GM23338 (cell line): Measurements from ENCODE around the gene PCP4L1. TPM values are rescaled to one million over a fixed set of nuclear protein-coding genes. Genes with fewer than 3 reads are reported as not detected.

Experiments
- ATAC-seq: fragments of 200-7000 bp; cut with Tn5 transposase; 3 replicates; pipeline ENCODE4 v1.9.1; 2020
- DNase-seq: peaks from one replicate; pipeline ENCODE4 v3.0.0-alpha.2; 2015; ENCODE audit warnings: low spot score
- H2AFZ ChIP-seq: fragments of 200-600 bp; sonication (generic); 2 replicates; pipeline ENCODE4 v1.8.0; 2016; ENCODE audit warnings: antibody characterized with exemption, mild to moderate bottlenecking, moderate library complexity
- H3F3A ChIP-seq: fragments of 200-600 bp; sonication (generic); replicated peaks from 2 replicates; pipeline ENCODE4 v1.8.0; 2017; ENCODE audit warnings: antibody characterized with exemption, mixed run types, low read depth
- H3K27ac ChIP-seq: fragments of 200-600 bp; sonication (generic); 2 replicates; pipeline ENCODE4 v1.6.1; 2016; ENCODE audit warnings: low read depth
- H3K27me3 ChIP-seq: fragments of 200-600 bp; sonication (generic); 2 replicates; pipeline ENCODE4 v1.8.0; 2016; ENCODE audit warnings: mild to moderate bottlenecking, mixed run types, moderate library complexity; ENCODE audit not compliant: insufficient read depth
- H3K36me3 ChIP-seq: fragments of 200-600 bp; sonication (generic); 2 replicates; pipeline ENCODE4 v1.8.0; 2016; ENCODE audit warnings: mild to moderate bottlenecking; ENCODE audit not compliant: insufficient read depth
- H3K4me1 ChIP-seq: fragments of 200-600 bp; sonication (generic); 2 replicates; pipeline ENCODE4 v1.8.0; 2016; ENCODE audit warnings: mild to moderate bottlenecking, moderate library complexity; ENCODE audit not compliant: insufficient read depth
- H3K4me2 ChIP-seq: fragments of 200-600 bp; sonication (generic); 2 replicates; pipeline ENCODE4 v1.7.1; 2017; ENCODE audit warnings: mixed run types
- H3K4me3 ChIP-seq: fragments of 200-600 bp; sonication (generic); 2 replicates; pipeline ENCODE4 v1.6.1; 2016; ENCODE audit warnings: mixed run types
- H3K79me2 ChIP-seq: fragments of 200-600 bp; sonication (generic); replicated peaks from 2 replicates; pipeline ENCODE4 v1.8.0; 2017; ENCODE audit warnings: mild to moderate bottlenecking; ENCODE audit not compliant: insufficient read depth
- H3K9me2 ChIP-seq: fragments of 200-600 bp; sonication (generic); 2 replicates; pipeline ENCODE4 v1.8.0; 2017; ENCODE audit not compliant: insufficient read depth
- H4K20me1 ChIP-seq: fragments of 200-600 bp; sonication (generic); replicated peaks from 2 replicates; pipeline ENCODE4 v1.8.0; 2017; ENCODE audit warnings: mild to moderate bottlenecking; ENCODE audit not compliant: insufficient read depth
- H3K27ac Mint-ChIP-seq: 2 replicates; pipeline ENCODE4 v1.8.0; 2020; ENCODE audit warnings: inconsistent platforms, mild to moderate bottlenecking, moderate library complexity, mixed read lengths
- H3K27me3 Mint-ChIP-seq: 3 replicates; pipeline ENCODE4 v1.8.0; 2022; ENCODE audit warnings: low read depth, mild to moderate bottlenecking, moderate library complexity, mixed read lengths, inconsistent platforms; ENCODE audit not compliant: insufficient read depth, poor library complexity
- H3K36me3 Mint-ChIP-seq: 3 replicates; pipeline ENCODE4 v1.8.0; 2021; ENCODE audit warnings: low read depth, mild to moderate bottlenecking, inconsistent platforms, moderate library complexity, mixed read lengths
- H3K4me1 Mint-ChIP-seq: 3 replicates; pipeline ENCODE4 v1.8.0; 2020; ENCODE audit warnings: mild to moderate bottlenecking, inconsistent platforms, mixed read lengths
- H3K4me3 Mint-ChIP-seq: 3 replicates; pipeline ENCODE4 v1.8.0; 2021; ENCODE audit warnings: moderate library complexity, mild to moderate bottlenecking, inconsistent platforms, mixed read lengths
- H3K9me3 Mint-ChIP-seq: 3 replicates; pipeline ENCODE4 v1.8.0; 2020; ENCODE audit warnings: moderate library complexity, mild to moderate bottlenecking, inconsistent platforms, mixed read lengths
- EZH2phosphoT487 ChIP-seq: fragments of 200-600 bp; sonication (generic); IDR thresholded peaks from one replicate; pipeline ENCODE4 v1.8.1; 2018; ENCODE audit warnings: antibody characterized with exemption; ENCODE audit not compliant: unreplicated experiment
- JUNB ChIP-seq: IDR thresholded peaks from one replicate; pipeline ENCODE4 v1.6.1; 2016; ENCODE audit warnings: antibody characterized with exemption; ENCODE audit not compliant: unreplicated experiment
- POLR2AphosphoS5 ChIP-seq: IDR thresholded peaks from 2 replicates; pipeline ENCODE4 v1.6.1; 2016; ENCODE audit warnings: antibody characterized with exemption, low read depth
- ZNF114 ChIP-seq: fragments of 250-450 bp; sonication (Bioruptor Pico); IDR thresholded peaks from 2 replicates; pipeline ENCODE4 v1.5.0; 2020; ENCODE audit warnings: mild to moderate bottlenecking, moderate library complexity
- ZNF331 ChIP-seq: fragments of 250-450 bp; sonication (Bioruptor Pico); IDR thresholded peaks from 2 replicates; pipeline ENCODE4 v1.5.0; 2020; ENCODE audit warnings: low read depth, mild to moderate bottlenecking, moderate library complexity
- polyA plus RNA-seq: library from polyadenylated mRNA; unstranded; fragments of >200 nt; fragmentation: Nextera tagmentation; extraction: Ambion mirVana; gene quantifications from 2 replicates; pipeline ENCODE4 v1.2.1, GENCODE V29; 2016
- total RNA-seq: library from RNA; depleted of rRNA; stranded (reverse); fragments of >200 nt; shearing (Covaris generic); gene quantifications from 2 replicates; pipeline ENCODE4 v1.2.3, GENCODE V29; 2014
- TF ChIP-seq, protein P1 (sequence below): IDR thresholded peaks from one replicate; pipeline ENCODE4 v1.6.1; 2018; ENCODE audit warnings: antibody characterized with exemption; ENCODE audit not compliant: unreplicated experiment
- TF ChIP-seq, protein P2 (sequence below), 2 experiments: fragments of 200-600 bp in 1 of 2; sonication (generic) in 1 of 2; conservative IDR thresholded peaks; 2 replicates each; pipeline versions ENCODE4 v1.5.1 to v1.6.1; 2016 to 2017; ENCODE audit warnings: antibody characterized with exemption in 2 of 2, low read depth in 2 of 2, mild to moderate bottlenecking in 2 of 2, moderate library complexity in 1 of 2
- TF ChIP-seq, protein P3 (sequence below): IDR thresholded peaks from 2 replicates; pipeline ENCODE4 v1.6.1; 2016; ENCODE audit warnings: antibody characterized with exemption

PCP4L1 gene
- total and polyA plus RNA-seq, 2 experiments from 2014 or later, result 1.4 to 1.7 TPM

DNA sequence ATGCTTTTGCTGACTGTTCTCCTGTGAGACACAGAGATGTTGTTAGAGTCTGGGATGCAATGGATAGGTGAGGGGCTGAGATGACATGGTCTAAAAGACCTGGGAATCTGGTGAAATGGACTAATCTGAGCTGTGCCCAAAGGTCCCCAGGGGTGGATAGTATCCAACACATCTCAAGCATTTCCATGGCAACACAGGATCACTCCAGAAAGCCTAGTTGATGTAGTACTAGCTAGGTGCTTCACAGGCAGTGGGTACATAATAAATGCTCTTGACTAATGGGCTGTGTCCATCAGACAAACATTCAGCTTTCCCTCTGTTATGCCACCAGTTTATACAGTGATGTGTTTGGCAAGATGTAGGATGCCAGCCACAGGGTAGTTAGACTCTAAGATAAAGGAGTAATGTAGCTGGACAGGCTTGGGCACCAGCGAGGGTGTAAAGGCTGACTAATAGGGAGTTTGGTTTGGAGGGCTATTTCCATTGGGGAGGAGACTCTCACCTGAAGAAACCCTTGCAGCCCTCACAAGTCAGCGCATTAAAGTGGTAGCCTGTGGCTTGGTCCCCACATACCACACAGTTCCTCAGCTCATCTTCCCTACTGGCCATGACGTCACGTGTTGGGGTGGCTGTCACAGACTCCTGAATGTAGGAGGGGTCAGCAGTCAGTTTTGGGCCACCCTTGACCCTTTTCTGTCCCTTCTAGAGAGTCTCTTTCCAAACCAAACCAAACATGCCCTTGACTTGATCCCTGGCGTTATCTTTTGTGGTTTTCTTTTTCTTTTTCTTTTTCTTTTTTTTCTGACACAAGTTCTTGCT lies 22.4 kb upstream of the PCP4L1 start:
- Mint-ChIP-seq H3K9me3 (no peaks in the 10 kb centered on the region), H3K27ac (no peak overlapping the region), H3K27me3 (peaks cover 4% of the 10 kb centered on the region), H3K36me3 (no peaks in the 10 kb centered on the region; the same call in 2 of the 3 replicates), H3K4me1 (no peaks in the 10 kb centered on the region), H3K4me3 (no peak overlapping the region)
- Histone ChIP-seq H4K20me1 (no peaks in the 10 kb centered on the region), H3K4me1 (no peaks in the 10 kb centered on the region), H3F3A (0 out of 2 replicates have a peak, but pooled peaks cover 6% of the 10 kb centered on the region), H3K27me3 (no peaks in the 10 kb centered on the region), H3K4me3 (no peak overlapping the region), H2AFZ (no peak overlapping the region), H3K4me2 (no peak overlapping the region), H3K9me2 (no peaks in the 10 kb centered on the region), H3K79me2 (no peaks in the 10 kb centered on the region), H3K27ac (no peak overlapping the region), H3K36me3 (no peaks in the 10 kb centered on the region)
- TF ChIP-seq, protein P1, sequence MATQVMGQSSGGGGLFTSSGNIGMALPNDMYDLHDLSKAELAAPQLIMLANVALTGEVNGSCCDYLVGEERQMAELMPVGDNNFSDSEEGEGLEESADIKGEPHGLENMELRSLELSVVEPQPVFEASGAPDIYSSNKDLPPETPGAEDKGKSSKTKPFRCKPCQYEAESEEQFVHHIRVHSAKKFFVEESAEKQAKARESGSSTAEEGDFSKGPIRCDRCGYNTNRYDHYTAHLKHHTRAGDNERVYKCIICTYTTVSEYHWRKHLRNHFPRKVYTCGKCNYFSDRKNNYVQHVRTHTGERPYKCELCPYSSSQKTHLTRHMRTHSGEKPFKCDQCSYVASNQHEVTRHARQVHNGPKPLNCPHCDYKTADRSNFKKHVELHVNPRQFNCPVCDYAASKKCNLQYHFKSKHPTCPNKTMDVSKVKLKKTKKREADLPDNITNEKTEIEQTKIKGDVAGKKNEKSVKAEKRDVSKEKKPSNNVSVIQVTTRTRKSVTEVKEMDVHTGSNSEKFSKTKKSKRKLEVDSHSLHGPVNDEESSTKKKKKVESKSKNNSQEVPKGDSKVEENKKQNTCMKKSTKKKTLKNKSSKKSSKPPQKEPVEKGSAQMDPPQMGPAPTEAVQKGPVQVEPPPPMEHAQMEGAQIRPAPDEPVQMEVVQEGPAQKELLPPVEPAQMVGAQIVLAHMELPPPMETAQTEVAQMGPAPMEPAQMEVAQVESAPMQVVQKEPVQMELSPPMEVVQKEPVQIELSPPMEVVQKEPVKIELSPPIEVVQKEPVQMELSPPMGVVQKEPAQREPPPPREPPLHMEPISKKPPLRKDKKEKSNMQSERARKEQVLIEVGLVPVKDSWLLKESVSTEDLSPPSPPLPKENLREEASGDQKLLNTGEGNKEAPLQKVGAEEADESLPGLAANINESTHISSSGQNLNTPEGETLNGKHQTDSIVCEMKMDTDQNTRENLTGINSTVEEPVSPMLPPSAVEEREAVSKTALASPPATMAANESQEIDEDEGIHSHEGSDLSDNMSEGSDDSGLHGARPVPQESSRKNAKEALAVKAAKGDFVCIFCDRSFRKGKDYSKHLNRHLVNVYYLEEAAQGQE, result no peak
- TF ChIP-seq, protein P2, sequence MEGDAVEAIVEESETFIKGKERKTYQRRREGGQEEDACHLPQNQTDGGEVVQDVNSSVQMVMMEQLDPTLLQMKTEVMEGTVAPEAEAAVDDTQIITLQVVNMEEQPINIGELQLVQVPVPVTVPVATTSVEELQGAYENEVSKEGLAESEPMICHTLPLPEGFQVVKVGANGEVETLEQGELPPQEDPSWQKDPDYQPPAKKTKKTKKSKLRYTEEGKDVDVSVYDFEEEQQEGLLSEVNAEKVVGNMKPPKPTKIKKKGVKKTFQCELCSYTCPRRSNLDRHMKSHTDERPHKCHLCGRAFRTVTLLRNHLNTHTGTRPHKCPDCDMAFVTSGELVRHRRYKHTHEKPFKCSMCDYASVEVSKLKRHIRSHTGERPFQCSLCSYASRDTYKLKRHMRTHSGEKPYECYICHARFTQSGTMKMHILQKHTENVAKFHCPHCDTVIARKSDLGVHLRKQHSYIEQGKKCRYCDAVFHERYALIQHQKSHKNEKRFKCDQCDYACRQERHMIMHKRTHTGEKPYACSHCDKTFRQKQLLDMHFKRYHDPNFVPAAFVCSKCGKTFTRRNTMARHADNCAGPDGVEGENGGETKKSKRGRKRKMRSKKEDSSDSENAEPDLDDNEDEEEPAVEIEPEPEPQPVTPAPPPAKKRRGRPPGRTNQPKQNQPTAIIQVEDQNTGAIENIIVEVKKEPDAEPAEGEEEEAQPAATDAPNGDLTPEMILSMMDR (conservative IDR thresholded peaks at IDR 0.05; ENCODE audit: low read depth in 2 of 2), result no peak
- TF ChIP-seq POLR2AphosphoS5 (no peak), JUNB (no peak), EZH2phosphoT487 (no peak)
- TF ChIP-seq, protein P3, sequence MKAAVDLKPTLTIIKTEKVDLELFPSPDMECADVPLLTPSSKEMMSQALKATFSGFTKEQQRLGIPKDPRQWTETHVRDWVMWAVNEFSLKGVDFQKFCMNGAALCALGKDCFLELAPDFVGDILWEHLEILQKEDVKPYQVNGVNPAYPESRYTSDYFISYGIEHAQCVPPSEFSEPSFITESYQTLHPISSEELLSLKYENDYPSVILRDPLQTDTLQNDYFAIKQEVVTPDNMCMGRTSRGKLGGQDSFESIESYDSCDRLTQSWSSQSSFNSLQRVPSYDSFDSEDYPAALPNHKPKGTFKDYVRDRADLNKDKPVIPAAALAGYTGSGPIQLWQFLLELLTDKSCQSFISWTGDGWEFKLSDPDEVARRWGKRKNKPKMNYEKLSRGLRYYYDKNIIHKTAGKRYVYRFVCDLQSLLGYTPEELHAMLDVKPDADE, result no peak
- DNase-seq (no peak), ATAC-seq (no peak)

DNA sequence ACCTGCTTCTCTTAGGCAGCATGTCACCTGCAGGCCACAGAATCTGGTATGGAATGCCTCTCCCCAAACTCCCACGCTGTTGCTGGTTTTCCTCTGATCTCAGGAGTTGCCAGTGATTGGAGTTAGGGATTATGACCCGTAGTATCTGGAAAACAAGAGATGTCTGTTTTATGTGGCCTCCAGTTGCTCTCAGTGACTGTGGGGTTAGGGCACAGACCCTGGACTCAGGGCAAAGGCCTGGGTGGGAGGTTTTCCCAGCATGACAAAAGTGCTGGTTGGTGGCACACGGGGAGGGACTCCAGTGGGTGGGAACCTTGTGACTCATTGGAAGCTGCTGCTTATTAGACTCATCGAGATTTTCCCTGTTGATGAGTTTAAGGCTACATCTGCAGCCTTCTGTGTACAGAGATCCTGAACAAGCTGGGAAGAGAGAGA lies 20.5 kb upstream of the PCP4L1 start, which contains the start of gene NR1I3:
TSS of gene NR1I3 (minus strand) at position 165 of the 435 bp plus-strand sequence. CDS start 1,638 bp downstream, outside the sequence.
- Histone ChIP-seq H3K4me2 (no peak within 1 kb of the TSS), H3K79me2 (no peaks in the 10 kb centered on the region), H3K4me3 (no peak within 1 kb of the TSS), H3K9me2 (peaks cover 3% of the 10 kb centered on the region; the same call in 1 of the 2 replicates), H3F3A (0 out of 2 replicates have a peak, but pooled peaks cover 6% of the 10 kb centered on the region), H3K27me3 (no peaks in the 10 kb centered on the region), H2AFZ (no peak within 1 kb of the TSS), H3K27ac (no peak within 1 kb of the TSS), H3K4me1 (no peaks in the 10 kb centered on the region), H3K36me3 (no peaks in the 10 kb centered on the region), H4K20me1 (no peaks in the 10 kb centered on the region)
- H3K27me3 Mint-ChIP-seq, result peaks cover 4% of the 10 kb centered on the region
- H3K36me3 Mint-ChIP-seq, result no peaks in the 10 kb centered on the region
- ATAC-seq (no peak), DNase-seq (no peak)
- H3K27ac Mint-ChIP-seq, result no peak within 1 kb of the TSS
- H3K4me1 Mint-ChIP-seq, result no peaks in the 10 kb centered on the region
- H3K4me3 Mint-ChIP-seq, result no peak within 1 kb of the TSS
- H3K9me3 Mint-ChIP-seq, result no peaks in the 10 kb centered on the region
- TF ChIP-seq ZNF331 (CRISPR knock-in tag), result no peak
- no peak for TF ChIP-seq POLR2AphosphoS5
- TF ChIP-seq, protein P1, result no peak
- TF ChIP-seq JUNB, result no peak
- TF ChIP-seq EZH2phosphoT487, result no peak
- TF ChIP-seq, protein P2 (conservative IDR thresholded peaks at IDR 0.05; ENCODE audit: low read depth in 2 of 2), result no peak
- no peak for TF ChIP-seq ZNF114
